GM23338 (cell line): Measurements from ENCODE around the gene DCTN2. TPM values are rescaled to one million over a fixed set of nuclear protein-coding genes. Genes with fewer than 3 reads are reported as not detected.

Source experiments
- ATAC-seq: fragments of 200-7000 bp; cut with Tn5 transposase; 3 replicates; pipeline ENCODE4 v1.9.1; 2020
- DNase-seq: peaks from one replicate; pipeline ENCODE4 v3.0.0-alpha.2; 2015; ENCODE audit warnings: low spot score
- H2AFZ ChIP-seq: fragments of 200-600 bp; sonication (generic); 2 replicates; pipeline ENCODE4 v1.8.0; 2016; ENCODE audit warnings: antibody characterized with exemption, mild to moderate bottlenecking, moderate library complexity
- H3F3A ChIP-seq: fragments of 200-600 bp; sonication (generic); replicated peaks from 2 replicates; pipeline ENCODE4 v1.8.0; 2017; ENCODE audit warnings: antibody characterized with exemption, mixed run types, low read depth
- H3K27ac ChIP-seq: fragments of 200-600 bp; sonication (generic); 2 replicates; pipeline ENCODE4 v1.6.1; 2016; ENCODE audit warnings: low read depth
- H3K27me3 ChIP-seq: fragments of 200-600 bp; sonication (generic); 2 replicates; pipeline ENCODE4 v1.8.0; 2016; ENCODE audit warnings: mild to moderate bottlenecking, mixed run types, moderate library complexity; ENCODE audit not compliant: insufficient read depth
- H3K36me3 ChIP-seq: fragments of 200-600 bp; sonication (generic); 2 replicates; pipeline ENCODE4 v1.8.0; 2016; ENCODE audit warnings: mild to moderate bottlenecking; ENCODE audit not compliant: insufficient read depth
- H3K4me1 ChIP-seq: fragments of 200-600 bp; sonication (generic); 2 replicates; pipeline ENCODE4 v1.8.0; 2016; ENCODE audit warnings: mild to moderate bottlenecking, moderate library complexity; ENCODE audit not compliant: insufficient read depth
- H3K4me2 ChIP-seq: fragments of 200-600 bp; sonication (generic); 2 replicates; pipeline ENCODE4 v1.7.1; 2017; ENCODE audit warnings: mixed run types
- H3K4me3 ChIP-seq: fragments of 200-600 bp; sonication (generic); 2 replicates; pipeline ENCODE4 v1.6.1; 2016; ENCODE audit warnings: mixed run types
- H3K79me2 ChIP-seq: fragments of 200-600 bp; sonication (generic); replicated peaks from 2 replicates; pipeline ENCODE4 v1.8.0; 2017; ENCODE audit warnings: mild to moderate bottlenecking; ENCODE audit not compliant: insufficient read depth
- H3K9me2 ChIP-seq: fragments of 200-600 bp; sonication (generic); 2 replicates; pipeline ENCODE4 v1.8.0; 2017; ENCODE audit not compliant: insufficient read depth
- H4K20me1 ChIP-seq: fragments of 200-600 bp; sonication (generic); replicated peaks from 2 replicates; pipeline ENCODE4 v1.8.0; 2017; ENCODE audit warnings: mild to moderate bottlenecking; ENCODE audit not compliant: insufficient read depth
- H3K27ac Mint-ChIP-seq: 2 replicates; pipeline ENCODE4 v1.8.0; 2020; ENCODE audit warnings: inconsistent platforms, mild to moderate bottlenecking, moderate library complexity, mixed read lengths
- H3K27me3 Mint-ChIP-seq: 3 replicates; pipeline ENCODE4 v1.8.0; 2022; ENCODE audit warnings: low read depth, mild to moderate bottlenecking, moderate library complexity, mixed read lengths, inconsistent platforms; ENCODE audit not compliant: insufficient read depth, poor library complexity
- H3K36me3 Mint-ChIP-seq: 3 replicates; pipeline ENCODE4 v1.8.0; 2021; ENCODE audit warnings: low read depth, mild to moderate bottlenecking, inconsistent platforms, moderate library complexity, mixed read lengths
- H3K4me1 Mint-ChIP-seq: 3 replicates; pipeline ENCODE4 v1.8.0; 2020; ENCODE audit warnings: mild to moderate bottlenecking, inconsistent platforms, mixed read lengths
- H3K4me3 Mint-ChIP-seq: 3 replicates; pipeline ENCODE4 v1.8.0; 2021; ENCODE audit warnings: moderate library complexity, mild to moderate bottlenecking, inconsistent platforms, mixed read lengths
- H3K9me3 Mint-ChIP-seq: 3 replicates; pipeline ENCODE4 v1.8.0; 2020; ENCODE audit warnings: moderate library complexity, mild to moderate bottlenecking, inconsistent platforms, mixed read lengths
- CREB1 ChIP-seq: fragments of 250-450 bp; sonication (Bioruptor Pico); IDR thresholded peaks from 2 replicates; pipeline ENCODE4 v1.5.0; 2020; ENCODE audit warnings: low read depth, mild to moderate bottlenecking, moderate library complexity
- CTCF ChIP-seq, 2 experiments: fragments of 200-600 bp in 1 of 2; sonication (generic) in 1 of 2; conservative IDR thresholded peaks; 2 replicates each; pipeline versions ENCODE4 v1.5.1 to v1.6.1; 2016 to 2017; ENCODE audit warnings: antibody characterized with exemption in 2 of 2, low read depth in 2 of 2, mild to moderate bottlenecking in 2 of 2, moderate library complexity in 1 of 2
- ETS1 ChIP-seq: IDR thresholded peaks from 2 replicates; pipeline ENCODE4 v1.6.1; 2016; ENCODE audit warnings: antibody characterized with exemption
- EZH2 ChIP-seq: fragments of 200-600 bp; sonication (generic); IDR thresholded peaks from one replicate; pipeline ENCODE4 v1.8.0; 2017; ENCODE audit warnings: antibody characterized with exemption, mild to moderate bottlenecking, low read depth; ENCODE audit not compliant: unreplicated experiment
- EZH2phosphoT487 ChIP-seq: fragments of 200-600 bp; sonication (generic); IDR thresholded peaks from one replicate; pipeline ENCODE4 v1.8.1; 2018; ENCODE audit warnings: antibody characterized with exemption; ENCODE audit not compliant: unreplicated experiment
- JUNB ChIP-seq: IDR thresholded peaks from one replicate; pipeline ENCODE4 v1.6.1; 2016; ENCODE audit warnings: antibody characterized with exemption; ENCODE audit not compliant: unreplicated experiment
- NANOG ChIP-seq: IDR thresholded peaks from 2 replicates; pipeline ENCODE4 v1.6.1; 2016; ENCODE audit warnings: antibody characterized with exemption, borderline replicate concordance
- POLR2AphosphoS5 ChIP-seq: IDR thresholded peaks from 2 replicates; pipeline ENCODE4 v1.6.1; 2016; ENCODE audit warnings: antibody characterized with exemption, low read depth
- REST ChIP-seq: IDR thresholded peaks from one replicate; pipeline ENCODE4 v1.6.1; 2018; ENCODE audit warnings: antibody characterized with exemption; ENCODE audit not compliant: unreplicated experiment
- STAT1 ChIP-seq: IDR thresholded peaks from one replicate; pipeline ENCODE4 v1.6.1; 2016; ENCODE audit warnings: antibody characterized with exemption; ENCODE audit not compliant: unreplicated experiment
- ZNF114 ChIP-seq: fragments of 250-450 bp; sonication (Bioruptor Pico); IDR thresholded peaks from 2 replicates; pipeline ENCODE4 v1.5.0; 2020; ENCODE audit warnings: mild to moderate bottlenecking, moderate library complexity
- ZNF331 ChIP-seq: fragments of 250-450 bp; sonication (Bioruptor Pico); IDR thresholded peaks from 2 replicates; pipeline ENCODE4 v1.5.0; 2020; ENCODE audit warnings: low read depth, mild to moderate bottlenecking, moderate library complexity
- polyA plus RNA-seq: library from polyadenylated mRNA; unstranded; fragments of >200 nt; fragmentation: Nextera tagmentation; extraction: Ambion mirVana; gene quantifications from 2 replicates; pipeline ENCODE4 v1.2.1, GENCODE V29; 2016
- total RNA-seq: library from RNA; depleted of rRNA; stranded (reverse); fragments of >200 nt; shearing (Covaris generic); gene quantifications from 2 replicates; pipeline ENCODE4 v1.2.3, GENCODE V29; 2014
- TF ChIP-seq, protein P1 (sequence below): fragments of 250-450 bp; sonication (Bioruptor Pico); IDR thresholded peaks from 2 replicates; pipeline ENCODE4 v1.5.0; 2020; ENCODE audit warnings: mild to moderate bottlenecking, moderate library complexity

DCTN2 gene
- total and polyA plus RNA-seq, 2 experiments from 2014 or later = 56.1 to 157 TPM

- ATAC-seq (peak; percentile 13), DNase-seq (peak; percentile 30)
- peaks cover 10% of the 10 kb centered on the region for H3K4me1 Mint-ChIP-seq
Observed at GRCh38 chr12:57488402-57489156, 58.4 kb downstream of the DCTN2 start.

More at GRCh38 chr12:57488402-57489156, 58.4 kb downstream of the DCTN2 start:
- Histone ChIP-seq H3K27me3 (no peaks in the 10 kb centered on the region), H3K36me3 (peaks cover 43% of the 10 kb centered on the region), H3K4me3 (peak overlapping the region; percentile 100), H3K9me2 (no peaks in the 10 kb centered on the region), H3F3A (peaks cover 42% of the 10 kb centered on the region), H3K79me2 (peaks cover 30% of the 10 kb centered on the region), H4K20me1 (peaks cover 34% of the 10 kb centered on the region), H3K4me2 (peak overlapping the region; percentile 100), H3K4me1 (no peaks in the 10 kb centered on the region; the same call in 1 of the 2 replicates), H2AFZ (no peak overlapping the region), H3K27ac (peak overlapping the region; percentile 88)
- H3K27me3 Mint-ChIP-seq = peaks cover 15% of the 10 kb centered on the region
- TF ChIP-seq ZNF114 (CRISPR knock-in tag) (no peak), CTCF (conservative IDR thresholded peaks at IDR 0.05; ENCODE audit: low read depth in 2 of 2) (no peak), NANOG (no peak), POLR2AphosphoS5 (no peak), ETS1 (no peak), STAT1 (no peak), EZH2 (no peak), EZH2phosphoT487 (no peak), ZNF331 (CRISPR knock-in tag) (no peak), CREB1 (CRISPR knock-in tag) (no peak), JUNB (no peak), REST (no peak)
- TF ChIP-seq, protein P1, sequence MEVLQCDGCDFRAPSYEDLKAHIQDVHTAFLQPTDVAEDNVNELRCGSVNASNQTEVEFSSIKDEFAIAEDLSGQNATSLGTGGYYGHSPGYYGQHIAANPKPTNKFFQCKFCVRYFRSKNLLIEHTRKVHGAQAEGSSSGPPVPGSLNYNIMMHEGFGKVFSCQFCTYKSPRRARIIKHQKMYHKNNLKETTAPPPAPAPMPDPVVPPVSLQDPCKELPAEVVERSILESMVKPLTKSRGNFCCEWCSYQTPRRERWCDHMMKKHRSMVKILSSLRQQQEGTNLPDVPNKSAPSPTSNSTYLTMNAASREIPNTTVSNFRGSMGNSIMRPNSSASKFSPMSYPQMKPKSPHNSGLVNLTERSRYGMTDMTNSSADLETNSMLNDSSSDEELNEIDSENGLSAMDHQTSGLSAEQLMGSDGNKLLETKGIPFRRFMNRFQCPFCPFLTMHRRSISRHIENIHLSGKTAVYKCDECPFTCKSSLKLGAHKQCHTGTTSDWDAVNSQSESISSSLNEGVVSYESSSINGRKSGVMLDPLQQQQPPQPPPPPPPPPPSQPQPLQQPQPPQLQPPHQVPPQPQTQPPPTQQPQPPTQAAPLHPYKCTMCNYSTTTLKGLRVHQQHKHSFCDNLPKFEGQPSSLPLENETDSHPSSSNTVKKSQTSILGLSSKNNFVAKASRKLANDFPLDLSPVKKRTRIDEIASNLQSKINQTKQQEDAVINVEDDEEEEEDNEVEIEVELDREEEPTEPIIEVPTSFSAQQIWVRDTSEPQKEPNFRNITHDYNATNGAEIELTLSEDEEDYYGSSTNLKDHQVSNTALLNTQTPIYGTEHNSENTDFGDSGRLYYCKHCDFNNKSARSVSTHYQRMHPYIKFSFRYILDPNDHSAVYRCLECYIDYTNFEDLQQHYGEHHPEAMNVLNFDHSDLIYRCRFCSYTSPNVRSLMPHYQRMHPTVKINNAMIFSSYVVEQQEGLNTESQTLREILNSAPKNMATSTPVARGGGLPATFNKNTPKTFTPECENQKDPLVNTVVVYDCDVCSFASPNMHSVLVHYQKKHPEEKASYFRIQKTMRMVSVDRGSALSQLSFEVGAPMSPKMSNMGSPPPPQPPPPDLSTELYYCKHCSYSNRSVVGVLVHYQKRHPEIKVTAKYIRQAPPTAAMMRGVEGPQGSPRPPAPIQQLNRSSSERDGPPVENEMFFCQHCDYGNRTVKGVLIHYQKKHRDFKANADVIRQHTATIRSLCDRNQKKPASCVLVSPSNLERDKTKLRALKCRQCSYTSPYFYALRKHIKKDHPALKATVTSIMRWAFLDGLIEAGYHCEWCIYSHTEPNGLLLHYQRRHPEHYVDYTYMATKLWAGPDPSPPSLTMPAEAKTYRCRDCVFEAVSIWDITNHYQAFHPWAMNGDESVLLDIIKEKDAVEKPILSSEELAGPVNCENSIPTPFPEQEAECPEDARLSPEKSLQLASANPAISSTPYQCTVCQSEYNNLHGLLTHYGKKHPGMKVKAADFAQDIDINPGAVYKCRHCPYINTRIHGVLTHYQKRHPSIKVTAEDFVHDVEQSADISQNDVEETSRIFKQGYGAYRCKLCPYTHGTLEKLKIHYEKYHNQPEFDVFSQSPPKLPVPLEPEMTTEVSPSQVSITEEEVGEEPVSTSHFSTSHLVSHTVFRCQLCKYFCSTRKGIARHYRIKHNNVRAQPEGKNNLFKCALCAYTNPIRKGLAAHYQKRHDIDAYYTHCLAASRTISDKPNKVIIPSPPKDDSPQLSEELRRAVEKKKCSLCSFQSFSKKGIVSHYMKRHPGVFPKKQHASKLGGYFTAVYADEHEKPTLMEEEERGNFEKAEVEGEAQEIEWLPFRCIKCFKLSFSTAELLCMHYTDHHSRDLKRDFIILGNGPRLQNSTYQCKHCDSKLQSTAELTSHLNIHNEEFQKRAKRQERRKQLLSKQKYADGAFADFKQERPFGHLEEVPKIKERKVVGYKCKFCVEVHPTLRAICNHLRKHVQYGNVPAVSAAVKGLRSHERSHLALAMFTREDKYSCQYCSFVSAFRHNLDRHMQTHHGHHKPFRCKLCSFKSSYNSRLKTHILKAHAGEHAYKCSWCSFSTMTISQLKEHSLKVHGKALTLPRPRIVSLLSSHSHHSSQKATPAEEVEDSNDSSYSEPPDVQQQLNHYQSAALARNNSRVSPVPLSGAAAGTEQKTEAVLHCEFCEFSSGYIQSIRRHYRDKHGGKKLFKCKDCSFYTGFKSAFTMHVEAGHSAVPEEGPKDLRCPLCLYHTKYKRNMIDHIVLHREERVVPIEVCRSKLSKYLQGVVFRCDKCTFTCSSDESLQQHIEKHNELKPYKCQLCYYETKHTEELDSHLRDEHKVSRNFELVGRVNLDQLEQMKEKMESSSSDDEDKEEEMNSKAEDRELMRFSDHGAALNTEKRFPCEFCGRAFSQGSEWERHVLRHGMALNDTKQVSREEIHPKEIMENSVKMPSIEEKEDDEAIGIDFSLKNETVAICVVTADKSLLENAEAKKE (CRISPR knock-in tag) = no peak
- no peaks in the 10 kb centered on the region for H3K9me3 Mint-ChIP-seq
- peak overlapping the region; percentile 99 for H3K27ac Mint-ChIP-seq
- H3K36me3 Mint-ChIP-seq = peaks cover 54% of the 10 kb centered on the region
- H3K4me3 Mint-ChIP-seq = peak overlapping the region; percentile 88
